Measurements from ENCODE around the gene WWOX. TPM values are rescaled to one million over a fixed set of nuclear protein-coding genes. Genes with fewer than 3 reads are reported as not detected.

Gene WWOX
- total and polyA plus RNA-seq, 3 donors from 2014 or later, result 20.6 to 76.7 (median 64.1) TPM

DNA sequence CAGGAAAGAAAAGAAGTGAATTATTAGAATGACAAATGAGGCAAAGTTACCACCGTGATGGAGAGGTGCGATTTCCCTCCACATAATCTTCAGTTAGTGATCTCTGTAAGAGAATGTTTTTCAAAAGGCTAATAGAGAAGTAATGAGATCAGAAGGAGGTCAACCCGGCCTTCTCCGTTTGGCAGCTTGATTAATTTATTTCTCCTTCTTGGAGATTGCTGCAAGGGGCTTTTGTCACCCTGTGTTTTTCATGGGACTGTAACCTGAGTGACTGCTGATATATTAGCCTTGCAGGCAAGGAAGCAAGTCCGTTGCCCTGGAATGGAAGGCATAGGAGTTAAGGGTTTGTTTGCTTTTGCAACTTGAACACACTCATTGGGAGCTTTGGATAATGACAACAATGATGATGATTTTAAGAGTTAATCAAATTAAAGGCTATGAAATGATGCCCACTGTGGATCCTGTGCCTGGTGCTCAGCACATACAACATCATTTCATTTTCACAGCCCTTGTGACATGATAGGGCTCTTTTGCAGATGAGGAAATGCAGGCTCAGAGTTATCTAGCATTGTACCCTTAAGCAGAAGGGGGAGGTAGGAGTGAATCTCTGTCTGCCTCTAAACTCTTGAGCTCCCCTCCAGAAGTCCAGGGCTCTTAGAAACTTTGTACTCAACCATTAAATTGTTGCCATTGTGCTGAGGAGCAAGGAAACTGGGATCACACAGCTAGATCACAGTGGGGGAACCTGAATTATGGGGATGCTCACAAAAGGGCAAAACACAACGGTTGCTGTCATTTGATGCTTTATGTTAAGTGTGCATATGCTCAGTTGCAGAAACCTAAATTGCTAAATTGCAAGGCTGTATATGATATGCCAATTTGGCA, 226.3 kb downstream of the WWOX start:
- no peak for TF ChIP-seq POLR2A (IDR thresholded peaks at IDR 0.05)
- TF ChIP-seq, protein P1, sequence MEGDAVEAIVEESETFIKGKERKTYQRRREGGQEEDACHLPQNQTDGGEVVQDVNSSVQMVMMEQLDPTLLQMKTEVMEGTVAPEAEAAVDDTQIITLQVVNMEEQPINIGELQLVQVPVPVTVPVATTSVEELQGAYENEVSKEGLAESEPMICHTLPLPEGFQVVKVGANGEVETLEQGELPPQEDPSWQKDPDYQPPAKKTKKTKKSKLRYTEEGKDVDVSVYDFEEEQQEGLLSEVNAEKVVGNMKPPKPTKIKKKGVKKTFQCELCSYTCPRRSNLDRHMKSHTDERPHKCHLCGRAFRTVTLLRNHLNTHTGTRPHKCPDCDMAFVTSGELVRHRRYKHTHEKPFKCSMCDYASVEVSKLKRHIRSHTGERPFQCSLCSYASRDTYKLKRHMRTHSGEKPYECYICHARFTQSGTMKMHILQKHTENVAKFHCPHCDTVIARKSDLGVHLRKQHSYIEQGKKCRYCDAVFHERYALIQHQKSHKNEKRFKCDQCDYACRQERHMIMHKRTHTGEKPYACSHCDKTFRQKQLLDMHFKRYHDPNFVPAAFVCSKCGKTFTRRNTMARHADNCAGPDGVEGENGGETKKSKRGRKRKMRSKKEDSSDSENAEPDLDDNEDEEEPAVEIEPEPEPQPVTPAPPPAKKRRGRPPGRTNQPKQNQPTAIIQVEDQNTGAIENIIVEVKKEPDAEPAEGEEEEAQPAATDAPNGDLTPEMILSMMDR (IDR thresholded peaks at IDR 0.05), result no peak
- Histone ChIP-seq H3K4me3 (no peak overlapping the region), H3K27ac (no peak overlapping the region), H3K9me3 (no peaks in the 10 kb centered on the region), H3K36me3 (ENCODE audit: low read depth, missing control alignments) (no peaks in the 10 kb centered on the region), H3K27me3 (no peaks in the 10 kb centered on the region), H3K4me1 (no peaks in the 10 kb centered on the region)
- no peak for DNase-seq
- intact Hi-C loops (cut with DNase I; ENCODE audit: low total_unique reads), result no loop called here
- WGBS, 2 donors, result 75 to 83% methylated on average over 6 of the region's 6 CpGs

DNA sequence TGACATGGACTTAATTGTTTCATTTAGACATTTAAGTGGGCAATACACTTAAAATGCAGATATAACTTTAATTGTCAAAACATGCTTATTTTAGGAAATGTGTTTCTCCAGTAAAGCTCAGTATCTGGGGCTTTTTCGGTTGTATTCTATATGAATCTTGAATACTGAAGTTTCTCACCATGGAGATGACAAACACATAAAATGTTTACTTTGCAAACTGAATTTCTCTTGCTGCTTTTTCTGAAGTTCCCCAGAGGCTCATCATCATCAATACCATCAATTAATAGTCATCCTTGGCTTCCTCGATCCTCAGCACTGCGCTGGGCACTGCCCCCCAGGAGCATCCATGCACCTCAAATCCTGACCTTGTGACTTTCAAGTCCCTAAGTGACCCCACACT, 227.3 kb downstream of the WWOX start:
- Histone ChIP-seq H3K36me3 (ENCODE audit: low read depth, missing control alignments) (no peaks in the 10 kb centered on the region), H3K4me3 (no peak overlapping the region), H3K27me3 (no peaks in the 10 kb centered on the region), H3K27ac (no peak overlapping the region), H3K9me3 (no peaks in the 10 kb centered on the region), H3K4me1 (no peaks in the 10 kb centered on the region)
- no peak for TF ChIP-seq POLR2A (IDR thresholded peaks at IDR 0.05)
- TF ChIP-seq, protein P1 (IDR thresholded peaks at IDR 0.05), result no peak
- no peak for DNase-seq
- 93 to 94% methylated on average over 3 of the region's 3 CpGs for WGBS, 2 donors
- intact Hi-C loops (cut with DNase I; ENCODE audit: low total_unique reads), result no loop called here

DNA sequence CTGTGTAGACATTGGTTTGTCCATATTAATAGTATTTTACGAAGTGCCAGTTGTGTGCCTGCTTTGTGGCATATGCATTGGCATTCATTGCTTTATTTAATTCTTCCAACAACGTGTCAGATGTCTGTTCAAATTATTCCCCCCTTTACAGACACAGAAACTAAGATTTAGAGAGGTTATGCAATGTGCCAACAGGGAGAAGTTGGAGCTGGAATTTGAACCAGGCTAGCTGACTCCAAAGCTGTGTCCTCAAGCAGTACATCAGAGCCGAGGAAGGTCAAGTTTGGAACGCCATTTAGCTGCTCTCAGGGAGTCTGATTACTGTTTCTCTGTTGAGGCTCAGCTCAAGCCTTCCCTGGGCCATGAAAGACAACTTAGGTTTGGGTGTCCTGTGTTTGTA, 232.3 kb downstream of the WWOX start:
- intact Hi-C loops (cut with DNase I; ENCODE audit: low total_unique reads), result no loop called here
- no peak overlapping the region for H3K27ac ChIP-seq
- DNase-seq, result no peak
- H3K27me3 ChIP-seq, result no peaks in the 10 kb centered on the region
- no peak for TF ChIP-seq POLR2A (IDR thresholded peaks at IDR 0.05)
- H3K4me3 ChIP-seq, result no peak overlapping the region
- whole genome bisulfite sequencing, 2 donors, result 69 to 78% methylated on average over 4 of the region's 4 CpGs
- no peaks in the 10 kb centered on the region for H3K36me3 ChIP-seq (ENCODE audit: low read depth, missing control alignments)
- H3K9me3 ChIP-seq, result no peaks in the 10 kb centered on the region
- no peaks in the 10 kb centered on the region for H3K4me1 ChIP-seq

DNA sequence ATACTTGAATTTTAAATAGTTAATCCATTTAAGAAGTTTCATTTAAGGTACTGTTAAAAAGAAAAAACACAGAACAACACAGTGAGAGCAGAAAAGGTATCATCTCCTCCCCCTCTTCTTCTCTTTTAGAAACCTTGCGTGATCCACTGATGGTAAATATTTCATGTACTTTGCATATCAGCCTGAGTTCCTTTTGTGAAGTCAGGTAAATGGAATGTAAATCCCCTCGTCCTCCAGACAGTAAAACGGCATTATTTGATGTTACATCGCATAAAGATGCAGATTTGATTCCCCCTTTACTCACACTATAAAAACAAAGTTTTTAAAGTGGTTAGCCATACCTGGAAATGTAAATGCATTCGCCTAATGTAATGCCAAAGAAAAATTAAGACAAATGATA, 234.4 kb downstream of the WWOX start:
- no peak overlapping the region for H3K4me3 ChIP-seq
- TF ChIP-seq POLR2A (IDR thresholded peaks at IDR 0.05), result no peak
- TF ChIP-seq, protein P1 (IDR thresholded peaks at IDR 0.05), result no peak
- 89 to 90% methylated on average over 5 of the region's 5 CpGs for WGBS, 2 donors
- no peaks in the 10 kb centered on the region for H3K27me3 ChIP-seq
- no peaks in the 10 kb centered on the region for H3K4me1 ChIP-seq
- intact Hi-C loops (cut with DNase I; ENCODE audit: low total_unique reads), result no loop called here
- H3K27ac ChIP-seq, result no peak overlapping the region
- H3K9me3 ChIP-seq, result no peaks in the 10 kb centered on the region
- no peak for DNase-seq
- H3K36me3 ChIP-seq (ENCODE audit: low read depth, missing control alignments), result no peaks in the 10 kb centered on the region

DNA sequence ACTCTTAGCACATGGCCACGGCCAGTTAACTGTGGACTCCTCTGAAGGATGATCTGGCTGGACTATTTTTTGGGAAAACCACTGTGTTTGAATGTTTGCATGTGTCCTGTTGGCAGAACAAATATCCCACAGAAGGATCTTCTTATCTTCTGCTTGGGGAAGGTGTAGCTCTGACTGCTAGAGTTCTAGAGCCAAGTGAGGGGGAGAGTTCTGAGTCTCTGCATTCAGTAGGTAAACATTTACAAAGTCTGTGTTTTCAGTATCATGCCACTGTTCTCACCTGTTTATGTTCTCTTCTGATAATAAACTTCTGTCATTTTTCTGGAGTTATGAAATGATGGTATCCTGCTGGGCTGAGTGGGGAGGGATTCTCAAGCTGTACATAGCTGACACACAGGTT, 241.1 kb downstream of the WWOX start:
- H3K36me3 ChIP-seq (ENCODE audit: low read depth, missing control alignments), result no peaks in the 10 kb centered on the region
- intact Hi-C loops (cut with DNase I; ENCODE audit: low total_unique reads), result no loop called here
- no peak for DNase-seq
- H3K27ac ChIP-seq, result no peak overlapping the region
- H3K4me1 ChIP-seq, result no peaks in the 10 kb centered on the region
- H3K9me3 ChIP-seq, result no peaks in the 10 kb centered on the region
- no peaks in the 10 kb centered on the region for H3K27me3 ChIP-seq
- 96% methylated on average over 1 of the region's 1 CpG; no CpG with 5 or more reads in 1 of the 2 donors for WGBS, 2 donors
- H3K4me3 ChIP-seq, result no peak overlapping the region
- TF ChIP-seq, protein P1 (IDR thresholded peaks at IDR 0.05), result no peak
- TF ChIP-seq POLR2A (IDR thresholded peaks at IDR 0.05), result no peak
